Measurements from ENCODE around the gene GFRA3. TPM values are rescaled to one million over a fixed set of nuclear protein-coding genes. Genes with fewer than 3 reads are reported as not detected.

The GFRA3 gene
- total RNA-seq, 1 donor from 2014 or later = not detected

Other genes starting within 250 kb of the GFRA3 start
- 10.9 and 21.6 TPM in 2 replicates for gene FAM13B, start 241.5 kb downstream of the GFRA3 start, total RNA-seq
- gene WNT8A, start 190.6 kb downstream of the GFRA3 start, total RNA-seq = not detected in 2 replicates
- gene NME5, start 135.2 kb downstream of the GFRA3 start, total RNA-seq = 0.60 and 1.1 TPM in 2 replicates
- gene BRD8, start 96.0 kb downstream of the GFRA3 start, total RNA-seq = 18.3 and 24.2 TPM in 2 replicates
- 8.1 and 28.1 TPM in 2 replicates for gene KIF20A, start 95.5 kb downstream of the GFRA3 start, total RNA-seq
- 22.7 and 28.4 TPM in 2 replicates for gene CDC23, start 61.3 kb downstream of the GFRA3 start, total RNA-seq
- 0.79 and 3.9 TPM in 2 replicates for gene CDC25C, start 57.2 kb upstream of the GFRA3 start, total RNA-seq
- 29.2 and 31.5 TPM in 2 replicates for gene FAM53C, start 63.6 kb upstream of the GFRA3 start, total RNA-seq
- gene KDM3B, start 78.1 kb upstream of the GFRA3 start, total RNA-seq = 37.3 and 41.9 TPM in 2 replicates
- 0.40 and 1.1 TPM in 2 replicates for gene REEP2, start 164.4 kb upstream of the GFRA3 start, total RNA-seq
- 0.44 and 4.8 TPM in 2 replicates for gene EGR1, start 190.9 kb upstream of the GFRA3 start, total RNA-seq

All from lung microvascular endothelial cell (primary cell).